ENCODE measurements around the gene GABBR2.

DNA sequence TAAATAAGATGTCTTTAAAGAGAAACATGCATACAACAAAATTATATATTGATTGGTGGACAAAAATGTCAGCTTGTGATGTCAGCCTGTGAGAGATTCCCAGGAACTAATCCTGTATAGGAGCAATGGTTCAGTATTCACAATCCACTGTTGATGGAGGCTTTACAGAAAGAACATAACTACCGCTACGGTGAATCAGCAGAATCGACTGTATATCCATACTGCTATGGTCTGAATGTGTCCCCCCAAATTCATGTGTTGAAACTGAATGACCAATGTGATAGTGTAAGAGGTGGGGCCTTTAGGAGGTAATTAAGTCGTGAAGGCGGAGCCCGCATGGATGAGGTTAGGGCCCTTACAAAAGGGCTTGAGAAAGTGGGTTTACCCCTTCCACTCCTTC lies 412.9 kb downstream of the GABBR2 start:
- TF ChIP-seq EZH2 (IDR thresholded peaks at IDR 0.05; ENCODE audit: borderline replicate concordance, insufficient read depth, low read depth, low read length, poor library complexity, severe bottlenecking), result no peak
- TF ChIP-seq, protein P1, sequence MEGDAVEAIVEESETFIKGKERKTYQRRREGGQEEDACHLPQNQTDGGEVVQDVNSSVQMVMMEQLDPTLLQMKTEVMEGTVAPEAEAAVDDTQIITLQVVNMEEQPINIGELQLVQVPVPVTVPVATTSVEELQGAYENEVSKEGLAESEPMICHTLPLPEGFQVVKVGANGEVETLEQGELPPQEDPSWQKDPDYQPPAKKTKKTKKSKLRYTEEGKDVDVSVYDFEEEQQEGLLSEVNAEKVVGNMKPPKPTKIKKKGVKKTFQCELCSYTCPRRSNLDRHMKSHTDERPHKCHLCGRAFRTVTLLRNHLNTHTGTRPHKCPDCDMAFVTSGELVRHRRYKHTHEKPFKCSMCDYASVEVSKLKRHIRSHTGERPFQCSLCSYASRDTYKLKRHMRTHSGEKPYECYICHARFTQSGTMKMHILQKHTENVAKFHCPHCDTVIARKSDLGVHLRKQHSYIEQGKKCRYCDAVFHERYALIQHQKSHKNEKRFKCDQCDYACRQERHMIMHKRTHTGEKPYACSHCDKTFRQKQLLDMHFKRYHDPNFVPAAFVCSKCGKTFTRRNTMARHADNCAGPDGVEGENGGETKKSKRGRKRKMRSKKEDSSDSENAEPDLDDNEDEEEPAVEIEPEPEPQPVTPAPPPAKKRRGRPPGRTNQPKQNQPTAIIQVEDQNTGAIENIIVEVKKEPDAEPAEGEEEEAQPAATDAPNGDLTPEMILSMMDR (IDR thresholded peaks at IDR 0.05), result no peak

Data from B cell (primary cell).